ENCODE data around the gene DIP2C. TPM values are rescaled to one million over a fixed set of nuclear protein-coding genes. Genes with fewer than 3 reads are reported as not detected.
A peak's percentile ranks its signal among the peaks of the same experiment; 100 is the strongest.

The DIP2C gene, protein sequence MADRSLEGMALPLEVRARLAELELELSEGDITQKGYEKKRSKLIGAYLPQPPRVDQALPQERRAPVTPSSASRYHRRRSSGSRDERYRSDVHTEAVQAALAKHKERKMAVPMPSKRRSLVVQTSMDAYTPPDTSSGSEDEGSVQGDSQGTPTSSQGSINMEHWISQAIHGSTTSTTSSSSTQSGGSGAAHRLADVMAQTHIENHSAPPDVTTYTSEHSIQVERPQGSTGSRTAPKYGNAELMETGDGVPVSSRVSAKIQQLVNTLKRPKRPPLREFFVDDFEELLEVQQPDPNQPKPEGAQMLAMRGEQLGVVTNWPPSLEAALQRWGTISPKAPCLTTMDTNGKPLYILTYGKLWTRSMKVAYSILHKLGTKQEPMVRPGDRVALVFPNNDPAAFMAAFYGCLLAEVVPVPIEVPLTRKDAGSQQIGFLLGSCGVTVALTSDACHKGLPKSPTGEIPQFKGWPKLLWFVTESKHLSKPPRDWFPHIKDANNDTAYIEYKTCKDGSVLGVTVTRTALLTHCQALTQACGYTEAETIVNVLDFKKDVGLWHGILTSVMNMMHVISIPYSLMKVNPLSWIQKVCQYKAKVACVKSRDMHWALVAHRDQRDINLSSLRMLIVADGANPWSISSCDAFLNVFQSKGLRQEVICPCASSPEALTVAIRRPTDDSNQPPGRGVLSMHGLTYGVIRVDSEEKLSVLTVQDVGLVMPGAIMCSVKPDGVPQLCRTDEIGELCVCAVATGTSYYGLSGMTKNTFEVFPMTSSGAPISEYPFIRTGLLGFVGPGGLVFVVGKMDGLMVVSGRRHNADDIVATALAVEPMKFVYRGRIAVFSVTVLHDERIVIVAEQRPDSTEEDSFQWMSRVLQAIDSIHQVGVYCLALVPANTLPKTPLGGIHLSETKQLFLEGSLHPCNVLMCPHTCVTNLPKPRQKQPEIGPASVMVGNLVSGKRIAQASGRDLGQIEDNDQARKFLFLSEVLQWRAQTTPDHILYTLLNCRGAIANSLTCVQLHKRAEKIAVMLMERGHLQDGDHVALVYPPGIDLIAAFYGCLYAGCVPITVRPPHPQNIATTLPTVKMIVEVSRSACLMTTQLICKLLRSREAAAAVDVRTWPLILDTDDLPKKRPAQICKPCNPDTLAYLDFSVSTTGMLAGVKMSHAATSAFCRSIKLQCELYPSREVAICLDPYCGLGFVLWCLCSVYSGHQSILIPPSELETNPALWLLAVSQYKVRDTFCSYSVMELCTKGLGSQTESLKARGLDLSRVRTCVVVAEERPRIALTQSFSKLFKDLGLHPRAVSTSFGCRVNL (N-terminal part only)
- 52.6 TPM for total RNA-seq (ENCODE audit: unreplicated experiment)
- long read RNA-seq, partial matches to known transcripts, result 3 of 7 reads
- long read RNA-seq, other reads (novel, unspliced or antisense), result 4 of 7 reads

DNA sequence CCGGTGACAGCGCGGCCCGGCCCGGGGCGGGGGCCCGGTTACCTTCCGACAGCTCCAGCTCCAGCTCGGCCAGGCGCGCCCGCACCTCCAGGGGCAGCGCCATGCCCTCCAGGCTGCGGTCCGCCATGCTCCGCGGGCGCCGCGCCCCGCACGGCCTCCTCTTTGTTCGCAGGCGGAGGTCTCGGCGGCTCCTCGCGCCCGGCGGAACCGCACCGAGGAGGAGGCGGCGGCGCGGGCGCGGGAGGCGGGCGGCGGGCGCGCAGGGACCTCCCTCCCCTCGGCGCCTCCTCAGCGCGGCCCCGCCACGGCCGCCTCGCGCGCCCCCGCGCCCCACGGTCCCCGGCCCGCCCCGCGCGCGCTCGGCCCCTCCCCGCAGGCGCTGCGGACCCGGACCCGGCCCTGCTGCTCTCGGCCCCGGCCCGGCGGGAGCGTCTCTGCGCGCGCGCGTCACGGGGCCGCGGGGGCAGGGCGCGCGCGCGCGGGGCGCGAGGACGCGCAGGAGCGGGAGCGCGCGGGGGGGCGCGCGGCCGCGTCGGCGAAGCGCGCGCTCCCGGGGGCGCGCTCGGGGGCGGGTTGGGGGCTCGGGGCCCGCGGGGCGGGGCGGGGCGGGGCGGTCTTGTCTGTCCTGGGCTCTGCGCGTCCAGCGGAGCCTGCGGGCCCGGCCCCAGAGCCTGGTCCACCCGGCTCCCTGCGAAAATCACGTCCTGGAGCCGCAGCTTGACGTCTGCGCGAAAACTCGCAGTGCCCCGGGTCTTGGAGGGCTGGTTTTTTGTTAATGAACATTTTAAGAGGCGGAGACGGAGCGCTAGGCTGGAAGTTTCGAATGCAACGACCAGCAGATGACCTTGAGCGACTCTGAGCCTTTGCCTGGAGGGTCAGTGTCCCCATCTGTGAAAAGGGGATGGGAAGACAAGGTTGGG is at the start of gene DIP2C:
Gene DIP2C (minus strand): TSS at position 217 of the 920 bp plus-strand sequence. CDS start 90 bp downstream, at position 127.
- TF ChIP-seq, protein P1, sequence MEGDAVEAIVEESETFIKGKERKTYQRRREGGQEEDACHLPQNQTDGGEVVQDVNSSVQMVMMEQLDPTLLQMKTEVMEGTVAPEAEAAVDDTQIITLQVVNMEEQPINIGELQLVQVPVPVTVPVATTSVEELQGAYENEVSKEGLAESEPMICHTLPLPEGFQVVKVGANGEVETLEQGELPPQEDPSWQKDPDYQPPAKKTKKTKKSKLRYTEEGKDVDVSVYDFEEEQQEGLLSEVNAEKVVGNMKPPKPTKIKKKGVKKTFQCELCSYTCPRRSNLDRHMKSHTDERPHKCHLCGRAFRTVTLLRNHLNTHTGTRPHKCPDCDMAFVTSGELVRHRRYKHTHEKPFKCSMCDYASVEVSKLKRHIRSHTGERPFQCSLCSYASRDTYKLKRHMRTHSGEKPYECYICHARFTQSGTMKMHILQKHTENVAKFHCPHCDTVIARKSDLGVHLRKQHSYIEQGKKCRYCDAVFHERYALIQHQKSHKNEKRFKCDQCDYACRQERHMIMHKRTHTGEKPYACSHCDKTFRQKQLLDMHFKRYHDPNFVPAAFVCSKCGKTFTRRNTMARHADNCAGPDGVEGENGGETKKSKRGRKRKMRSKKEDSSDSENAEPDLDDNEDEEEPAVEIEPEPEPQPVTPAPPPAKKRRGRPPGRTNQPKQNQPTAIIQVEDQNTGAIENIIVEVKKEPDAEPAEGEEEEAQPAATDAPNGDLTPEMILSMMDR (IDR thresholded peaks at IDR 0.05; ENCODE audit: partially characterized antibody, unreplicated experiment), result no peak
- H3K9me3 Mint-ChIP-seq (ENCODE audit: unreplicated experiment), result peaks cover 19% of the 10 kb centered on the region
- H3K4me1 Mint-ChIP-seq (ENCODE audit: low read depth, unreplicated experiment), result peaks cover 24% of the 10 kb centered on the region
- peak within 1 kb of the TSS; percentile 94 for H3K4me3 Mint-ChIP-seq (ENCODE audit: unreplicated experiment)
- H3K27me3 Mint-ChIP-seq (ENCODE audit: unreplicated experiment), result peaks cover 13% of the 10 kb centered on the region
- peak within 1 kb of the TSS; percentile 91 for H3K27ac Mint-ChIP-seq (ENCODE audit: unreplicated experiment)
- peak; percentile 82 for DNase-seq
- no peaks in the 10 kb centered on the region for H3K36me3 Mint-ChIP-seq (ENCODE audit: unreplicated experiment)

DNA sequence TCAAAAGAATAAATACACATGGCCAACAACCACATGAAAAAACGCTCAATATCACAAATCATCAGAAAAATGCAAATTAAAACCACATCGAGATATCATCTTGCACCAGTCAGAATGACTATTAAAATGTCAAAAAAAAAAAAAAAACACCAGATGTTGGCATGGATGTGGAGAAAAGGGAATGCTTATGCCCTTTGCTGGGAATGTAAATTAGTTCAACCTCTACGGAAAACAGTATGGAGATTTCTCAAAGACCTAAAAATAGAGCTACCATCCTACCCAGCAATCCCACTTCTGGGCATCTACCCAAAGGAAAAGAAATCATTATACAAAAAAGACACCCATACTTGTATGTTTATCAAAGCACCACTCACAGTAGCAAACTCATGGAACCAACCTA is 45.0 kb upstream of the DIP2C start:
- Mint-ChIP-seq H3K9me3 (ENCODE audit: unreplicated experiment) (peaks cover 4% of the 10 kb centered on the region), H3K4me1 (ENCODE audit: low read depth, unreplicated experiment) (no peaks in the 10 kb centered on the region), H3K36me3 (ENCODE audit: unreplicated experiment) (peaks cover 13% of the 10 kb centered on the region), H3K4me3 (ENCODE audit: unreplicated experiment) (no peak overlapping the region), H3K27ac (ENCODE audit: unreplicated experiment) (no peak overlapping the region), H3K27me3 (ENCODE audit: unreplicated experiment) (peaks cover 2% of the 10 kb centered on the region)
- TF ChIP-seq, protein P1 (IDR thresholded peaks at IDR 0.05; ENCODE audit: partially characterized antibody, unreplicated experiment), result no peak
- no peak for DNase-seq

GRCh38 chr10:733086-733485 is 43.6 kb upstream of the DIP2C start:
- Mint-ChIP-seq H3K27ac (ENCODE audit: unreplicated experiment) (no peak overlapping the region), H3K27me3 (ENCODE audit: unreplicated experiment) (peaks cover 2% of the 10 kb centered on the region), H3K36me3 (ENCODE audit: unreplicated experiment) (peaks cover 13% of the 10 kb centered on the region), H3K4me3 (ENCODE audit: unreplicated experiment) (no peak overlapping the region), H3K4me1 (ENCODE audit: low read depth, unreplicated experiment) (no peaks in the 10 kb centered on the region), H3K9me3 (ENCODE audit: unreplicated experiment) (peaks cover 4% of the 10 kb centered on the region)
- no peak for DNase-seq
- TF ChIP-seq, protein P1 (IDR thresholded peaks at IDR 0.05; ENCODE audit: partially characterized antibody, unreplicated experiment), result no peak

DNA sequence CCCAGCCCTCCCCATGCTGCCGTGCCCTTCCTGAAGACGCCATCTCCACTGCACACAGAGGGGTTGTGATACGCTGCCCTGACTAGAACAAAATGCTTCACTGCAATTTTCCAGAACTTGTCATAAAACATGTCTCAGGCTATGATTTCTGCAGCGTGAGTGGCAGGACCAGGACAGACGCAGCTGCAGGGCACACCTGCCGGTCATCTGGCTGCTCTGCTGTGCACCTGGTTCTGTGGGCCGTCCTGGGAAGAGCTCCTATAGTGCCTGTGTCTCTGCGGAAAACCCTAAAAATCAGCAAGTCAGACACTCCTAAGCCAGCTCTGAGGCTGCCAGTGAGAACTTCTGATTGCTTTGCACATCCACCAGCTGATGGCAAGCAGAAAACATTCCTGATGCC is 39.7 kb upstream of the DIP2C start:
- Mint-ChIP-seq H3K36me3 (ENCODE audit: unreplicated experiment) (peaks cover 8% of the 10 kb centered on the region), H3K4me3 (ENCODE audit: unreplicated experiment) (no peak overlapping the region), H3K4me1 (ENCODE audit: low read depth, unreplicated experiment) (no peaks in the 10 kb centered on the region), H3K27me3 (ENCODE audit: unreplicated experiment) (peaks cover 3% of the 10 kb centered on the region), H3K9me3 (ENCODE audit: unreplicated experiment) (peaks cover 2% of the 10 kb centered on the region), H3K27ac (ENCODE audit: unreplicated experiment) (no peak overlapping the region)
- DNase-seq, result no peak
- TF ChIP-seq, protein P1 (IDR thresholded peaks at IDR 0.05; ENCODE audit: partially characterized antibody, unreplicated experiment), result no peak

Data from glutamatergic neuron (in vitro differentiated cells).